ENCODE measurements around the gene COL17A1.

DNA sequence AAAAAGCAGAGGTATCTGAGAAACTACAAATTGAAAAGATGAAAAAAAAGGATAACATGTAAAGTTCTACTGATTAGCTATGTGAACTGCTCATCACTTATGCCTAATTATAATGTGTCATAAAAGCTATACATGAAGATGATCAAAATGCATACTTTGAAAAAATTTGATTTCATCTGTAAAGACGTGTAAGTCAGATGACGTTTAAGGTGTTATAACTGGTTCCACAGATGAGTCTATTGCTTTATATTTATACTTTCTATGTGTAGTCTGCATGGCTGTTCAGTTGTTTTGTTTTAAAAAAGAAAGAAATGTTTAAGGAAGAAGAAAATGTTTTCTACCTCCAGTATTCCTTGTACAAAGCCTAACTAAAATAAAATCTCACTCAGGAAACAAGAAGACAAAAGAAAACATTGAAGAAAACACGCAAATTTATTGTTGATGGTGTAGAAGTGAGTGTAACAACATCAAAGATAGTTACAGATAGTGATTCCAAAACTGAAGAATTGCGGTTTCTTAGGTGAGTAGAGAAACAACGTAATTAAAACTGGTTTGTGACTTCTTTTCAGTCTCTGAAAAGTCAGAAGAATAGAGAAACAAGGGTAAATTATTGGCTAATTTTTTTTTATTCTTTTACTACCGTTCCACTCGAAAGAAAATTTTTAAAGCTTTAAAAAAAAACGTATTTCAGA lies 80.4 kb downstream of the COL17A1 start:
- TF ChIP-seq, protein P1, sequence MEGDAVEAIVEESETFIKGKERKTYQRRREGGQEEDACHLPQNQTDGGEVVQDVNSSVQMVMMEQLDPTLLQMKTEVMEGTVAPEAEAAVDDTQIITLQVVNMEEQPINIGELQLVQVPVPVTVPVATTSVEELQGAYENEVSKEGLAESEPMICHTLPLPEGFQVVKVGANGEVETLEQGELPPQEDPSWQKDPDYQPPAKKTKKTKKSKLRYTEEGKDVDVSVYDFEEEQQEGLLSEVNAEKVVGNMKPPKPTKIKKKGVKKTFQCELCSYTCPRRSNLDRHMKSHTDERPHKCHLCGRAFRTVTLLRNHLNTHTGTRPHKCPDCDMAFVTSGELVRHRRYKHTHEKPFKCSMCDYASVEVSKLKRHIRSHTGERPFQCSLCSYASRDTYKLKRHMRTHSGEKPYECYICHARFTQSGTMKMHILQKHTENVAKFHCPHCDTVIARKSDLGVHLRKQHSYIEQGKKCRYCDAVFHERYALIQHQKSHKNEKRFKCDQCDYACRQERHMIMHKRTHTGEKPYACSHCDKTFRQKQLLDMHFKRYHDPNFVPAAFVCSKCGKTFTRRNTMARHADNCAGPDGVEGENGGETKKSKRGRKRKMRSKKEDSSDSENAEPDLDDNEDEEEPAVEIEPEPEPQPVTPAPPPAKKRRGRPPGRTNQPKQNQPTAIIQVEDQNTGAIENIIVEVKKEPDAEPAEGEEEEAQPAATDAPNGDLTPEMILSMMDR (conservative IDR thresholded peaks at IDR 0.05 in 1 of 2, IDR thresholded peaks at IDR 0.05 in 1 of 2; ENCODE audit: low read depth in 1 of 2, low read length in 2 of 2) = no peak
- TF ChIP-seq EZH2 (IDR thresholded peaks at IDR 0.05; ENCODE audit: low read length, missing control alignments) = no peak

Data from fibroblast of lung (primary cell).